Mucosa of rectum (tissue), 2 donors: ENCODE measurements around the gene CACNA1S.

ENCODE experiments used
- H3K27ac ChIP-seq, 2 donors: one replicate each; pipeline ENCODE4 v1.7.0; 2013; ENCODE audit warnings: inconsistent platforms in 2 of 2, low read depth in 2 of 2, low read length in 2 of 2
- H3K27me3 ChIP-seq, 2 donors: one replicate each; pipeline ENCODE4 v1.7.0; 2013; ENCODE audit warnings: low read length in 2 of 2; ENCODE audit not compliant: control insufficient read depth in 2 of 2, insufficient read depth in 2 of 2
- H3K36me3 ChIP-seq, 2 donors: one replicate each; pipeline ENCODE4 v1.7.0; 2013; ENCODE audit warnings: low read length in 2 of 2; ENCODE audit not compliant: control insufficient read depth in 2 of 2, insufficient read depth in 2 of 2
- H3K4me1 ChIP-seq, 2 donors: one replicate each; pipeline ENCODE4 v1.7.0; 2013; ENCODE audit warnings: low read length in 2 of 2, mild to moderate bottlenecking in 1 of 2; ENCODE audit not compliant: control insufficient read depth in 2 of 2, insufficient read depth in 2 of 2
- H3K4me3 ChIP-seq, 2 donors: one replicate each; pipeline ENCODE4 v1.7.0; 2013; ENCODE audit warnings: low read length in 2 of 2
- H3K9ac ChIP-seq, 2 donors: one replicate each; pipeline ENCODE4 v1.7.0; 2013; ENCODE audit warnings: low read length in 2 of 2, low read depth in 1 of 2, mild to moderate bottlenecking in 1 of 2
- H3K9me3 ChIP-seq, 2 donors: one replicate each; pipeline ENCODE4 v1.7.0; 2013; ENCODE audit warnings: low read length in 2 of 2; ENCODE audit not compliant: control insufficient read depth in 2 of 2
- donor health status: healthy.
- donor health status: Normal muscosa, but diverticular disease.

Gene CACNA1S

DNA sequence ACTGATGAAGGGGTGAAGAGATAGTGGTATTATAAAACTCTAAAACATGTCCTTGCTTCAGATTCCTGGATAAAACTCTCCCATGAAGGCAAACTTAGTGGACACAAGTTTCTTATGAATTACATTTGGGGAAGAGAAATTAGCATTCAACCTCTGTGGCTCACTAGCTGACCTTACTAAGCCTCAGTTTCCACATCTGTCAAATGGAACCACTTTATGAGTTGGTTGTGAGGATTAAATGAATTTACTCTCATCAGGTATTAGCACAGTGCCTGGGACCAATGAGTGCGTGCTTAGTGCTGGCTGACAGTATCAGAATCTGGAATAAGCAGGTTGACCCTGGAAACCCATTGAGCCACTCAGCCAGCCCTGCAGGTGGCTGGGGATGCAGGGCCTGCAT, 2.6 kb downstream of the CACNA1S start:
- no peaks in the 10 kb centered on the region for H3K36me3 ChIP-seq
- no peaks in the 10 kb centered on the region for H3K9me3 ChIP-seq
- H3K4me3 ChIP-seq: no peak overlapping the region
- no peak overlapping the region for H3K9ac ChIP-seq
- no peak overlapping the region for H3K27ac ChIP-seq
- H3K4me1 ChIP-seq: peaks cover 3 to 4% of the 10 kb centered on the region in 2 donors
- H3K27me3 ChIP-seq: no peaks in the 10 kb centered on the region

GRCh38 chr1:201108614-201109013, 3.6 kb downstream of the CACNA1S start:
- no peaks in the 10 kb centered on the region for H3K36me3 ChIP-seq
- H3K4me3 ChIP-seq: no peak overlapping the region
- no peaks in the 10 kb centered on the region for H3K9me3 ChIP-seq
- H3K27ac ChIP-seq: no peak overlapping the region
- H3K27me3 ChIP-seq: no peaks in the 10 kb centered on the region
- H3K4me1 ChIP-seq: no peaks in the 10 kb centered on the region
- H3K9ac ChIP-seq: no peak overlapping the region

DNA sequence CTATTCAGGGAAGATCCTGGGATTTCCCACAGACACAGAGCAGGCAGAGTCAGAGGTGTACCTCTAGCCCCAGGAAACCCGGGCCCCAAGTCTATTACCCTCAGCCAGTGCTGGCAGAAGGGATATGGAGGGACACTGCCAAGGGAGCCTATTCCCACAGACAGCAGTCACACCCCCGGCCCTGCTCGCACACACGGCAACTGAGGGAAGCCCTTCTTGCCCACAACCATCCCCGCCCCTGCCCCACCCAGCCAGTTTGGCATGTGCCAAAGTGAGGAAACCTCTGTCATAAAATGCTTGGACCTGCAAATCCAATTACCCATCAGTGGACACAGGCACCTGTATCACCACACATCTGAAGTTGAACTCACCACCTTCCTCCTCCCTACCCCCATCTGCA, 6.5 kb downstream of the CACNA1S start:
- no peaks in the 10 kb centered on the region for H3K36me3 ChIP-seq
- H3K4me1 ChIP-seq: no peaks in the 10 kb centered on the region
- no peak overlapping the region for H3K4me3 ChIP-seq
- no peak overlapping the region for H3K9ac ChIP-seq
- no peaks in the 10 kb centered on the region for H3K27me3 ChIP-seq
- no peak overlapping the region for H3K27ac ChIP-seq
- H3K9me3 ChIP-seq: no peaks in the 10 kb centered on the region

DNA sequence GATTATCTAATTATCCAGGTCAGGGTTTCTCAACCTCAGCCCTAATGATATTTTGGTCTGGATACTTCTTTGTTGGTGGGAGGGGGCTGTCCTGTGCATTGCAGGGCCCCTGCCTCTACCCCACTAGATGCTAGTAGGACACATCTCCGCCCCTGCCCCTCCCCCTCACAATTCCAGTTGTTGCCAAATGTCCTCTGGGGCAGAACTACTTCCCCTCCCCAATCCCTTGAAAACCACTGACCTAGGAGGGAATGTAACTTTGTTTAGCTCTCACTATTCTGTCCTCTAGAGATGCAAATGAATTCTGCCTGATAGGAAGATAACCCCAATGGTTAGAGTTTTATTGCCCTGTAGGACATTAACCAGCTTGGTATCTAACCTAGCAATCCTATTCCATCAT, 8.1 kb downstream of the CACNA1S start:
- H3K9me3 ChIP-seq: no peaks in the 10 kb centered on the region
- H3K4me1 ChIP-seq: no peaks in the 10 kb centered on the region
- H3K9ac ChIP-seq: no peak overlapping the region
- H3K36me3 ChIP-seq: no peaks in the 10 kb centered on the region
- H3K27me3 ChIP-seq: no peaks in the 10 kb centered on the region
- H3K4me3 ChIP-seq: no peak overlapping the region
- no peak overlapping the region for H3K27ac ChIP-seq

DNA sequence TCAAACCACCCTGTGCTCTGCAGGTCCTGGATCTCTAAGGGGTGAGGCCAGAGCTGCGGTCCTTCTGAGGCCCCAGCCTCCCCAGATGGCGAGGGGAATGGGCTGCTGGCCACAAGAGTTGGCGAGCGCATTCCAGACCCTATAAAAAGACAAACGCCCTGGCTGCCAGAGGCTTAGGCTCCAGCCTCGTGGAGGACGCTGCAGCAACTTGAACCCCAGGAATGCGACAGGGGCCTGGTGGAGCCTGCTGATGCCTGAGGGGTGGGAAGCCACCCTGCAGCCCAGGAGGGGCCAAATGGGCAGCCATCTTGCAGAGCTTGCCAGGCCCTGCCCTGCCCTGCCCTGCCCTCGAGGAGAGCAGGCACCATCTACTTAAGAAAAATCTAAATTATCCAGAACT, 8.6 kb downstream of the CACNA1S start:
- Histone ChIP-seq H3K27me3 (no peaks in the 10 kb centered on the region), H3K27ac (no peak overlapping the region), H3K4me3 (no peak overlapping the region), H3K4me1 (no peaks in the 10 kb centered on the region), H3K9ac (no peak overlapping the region), H3K9me3 (no peaks in the 10 kb centered on the region), H3K36me3 (no peaks in the 10 kb centered on the region)

DNA sequence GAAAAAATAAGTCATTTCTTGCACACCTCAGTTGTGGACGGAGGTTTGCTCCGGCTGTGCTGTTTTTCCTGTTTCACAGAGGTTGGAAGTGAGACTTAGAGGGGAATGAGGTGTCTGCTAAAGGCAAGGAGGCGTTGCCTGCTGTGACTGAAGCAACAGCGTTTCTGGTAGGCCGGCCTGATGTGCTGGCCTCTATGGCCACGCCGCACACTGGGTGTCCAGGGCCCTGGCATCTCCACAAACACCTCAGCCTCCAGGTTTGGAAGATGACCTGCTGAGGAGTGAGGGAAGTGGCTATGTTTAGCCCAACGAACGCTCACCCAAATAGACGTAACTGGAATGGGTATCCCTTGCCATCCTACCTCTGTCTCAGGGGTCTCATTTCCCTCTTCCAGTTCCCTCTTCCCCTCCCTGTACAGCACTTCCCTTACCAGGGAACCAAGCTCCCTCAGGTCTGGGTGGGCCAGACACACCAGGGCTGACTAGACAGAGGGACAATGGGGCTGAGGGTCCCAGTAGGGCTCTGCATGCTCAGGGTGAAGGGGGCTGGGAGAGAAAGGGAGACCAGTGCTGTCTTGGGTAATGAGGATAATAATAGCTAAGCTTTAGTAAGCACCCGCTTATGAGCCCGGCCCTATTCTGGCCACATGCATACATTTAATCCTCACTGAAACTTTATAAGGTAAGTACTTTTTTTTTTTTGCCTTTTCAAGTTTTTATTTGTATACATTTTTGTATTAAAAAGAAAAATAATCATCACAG, 11.9 kb downstream of the CACNA1S start:
- H3K27ac ChIP-seq: no peak overlapping the region
- H3K4me1 ChIP-seq: no peaks in the 10 kb centered on the region
- no peak overlapping the region for H3K4me3 ChIP-seq
- H3K9ac ChIP-seq: no peak overlapping the region
- no peaks in the 10 kb centered on the region for H3K36me3 ChIP-seq
- no peaks in the 10 kb centered on the region for H3K9me3 ChIP-seq
- H3K27me3 ChIP-seq: no peaks in the 10 kb centered on the region

DNA sequence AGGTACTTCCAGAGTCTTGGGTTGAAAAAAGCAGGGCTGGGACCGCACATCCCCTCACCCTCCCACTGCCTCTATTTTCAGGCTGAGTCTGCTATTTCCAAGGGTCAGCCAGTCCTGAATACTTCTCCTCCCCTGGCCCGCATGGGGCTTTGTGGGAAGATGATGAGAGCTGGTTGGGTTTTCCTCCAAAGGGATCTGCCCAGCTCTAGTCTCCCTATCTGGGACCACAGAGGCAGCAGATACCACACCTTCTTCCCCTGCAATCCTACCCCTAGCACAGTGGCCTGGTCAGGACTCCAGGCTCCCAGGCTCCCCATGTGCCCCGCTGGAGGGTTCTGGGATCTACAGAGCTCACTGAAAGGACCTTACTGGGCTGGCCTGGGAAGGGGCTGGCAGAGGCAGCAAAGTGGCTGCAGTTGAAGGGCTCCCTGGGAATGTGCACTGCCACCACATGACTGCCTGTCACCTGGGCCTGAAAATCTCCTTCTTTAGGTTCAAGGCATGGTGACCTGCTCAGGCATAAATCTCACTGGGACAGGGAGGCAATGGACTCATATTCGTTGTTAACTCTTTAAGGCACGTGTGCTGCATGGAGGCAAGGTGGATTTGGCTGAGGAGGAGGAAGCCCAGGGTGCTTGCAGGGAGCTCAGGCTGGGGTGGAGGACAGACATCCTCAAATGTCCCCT, 13.1 kb downstream of the CACNA1S start:
- no peaks in the 10 kb centered on the region for H3K9me3 ChIP-seq
- no peaks in the 10 kb centered on the region for H3K4me1 ChIP-seq
- H3K36me3 ChIP-seq: no peaks in the 10 kb centered on the region
- H3K9ac ChIP-seq: no peak overlapping the region
- H3K27me3 ChIP-seq: no peaks in the 10 kb centered on the region
- H3K4me3 ChIP-seq: no peak overlapping the region
- H3K27ac ChIP-seq: no peak overlapping the region

DNA sequence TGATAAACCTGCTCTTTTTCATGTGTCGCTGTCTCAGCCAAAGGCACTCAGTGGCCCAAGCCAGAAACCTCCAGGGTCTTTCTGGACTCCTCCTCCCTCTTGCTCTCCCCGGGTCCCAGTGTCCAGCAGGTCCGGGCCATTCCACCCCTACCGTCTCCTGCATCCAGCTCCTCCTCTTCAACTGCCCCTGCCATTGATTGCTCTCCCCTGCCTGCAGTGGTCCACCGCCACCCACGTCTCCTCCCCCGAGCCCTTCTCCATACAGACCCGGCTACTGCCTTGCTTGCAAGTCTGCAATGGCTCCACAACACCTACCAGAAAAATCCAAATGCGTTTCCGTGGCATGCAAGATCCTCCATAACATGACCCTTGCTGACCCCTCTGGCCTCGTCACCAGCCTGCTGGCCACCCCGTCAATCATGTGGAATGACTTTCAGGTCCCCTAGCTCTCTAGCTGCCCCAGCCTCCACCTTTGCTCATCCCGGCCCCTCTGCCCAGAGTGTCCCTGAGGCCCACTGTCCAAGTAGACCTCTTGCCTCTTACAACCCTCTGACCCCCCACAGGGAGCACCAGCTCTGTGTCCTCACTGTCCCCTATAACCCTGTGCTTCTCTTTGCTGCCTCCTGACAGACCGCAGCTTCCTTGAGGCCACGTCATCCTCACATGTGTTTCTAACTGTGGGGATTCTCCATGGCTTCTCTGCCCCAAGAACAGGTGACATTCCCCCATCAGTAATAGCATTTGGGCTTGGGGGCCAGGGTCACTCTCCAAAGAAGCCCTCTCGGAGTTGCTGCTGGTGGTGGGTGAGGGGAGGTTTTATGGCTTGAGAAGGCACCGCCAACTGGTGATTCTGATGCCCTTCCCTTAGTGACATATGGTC, 15.0 kb downstream of the CACNA1S start:
- Histone ChIP-seq H3K36me3 (no peaks in the 10 kb centered on the region), H3K27ac (no peak overlapping the region), H3K9ac (no peak overlapping the region), H3K9me3 (no peaks in the 10 kb centered on the region), H3K4me3 (no peak overlapping the region), H3K27me3 (no peaks in the 10 kb centered on the region), H3K4me1 (no peaks in the 10 kb centered on the region)

DNA sequence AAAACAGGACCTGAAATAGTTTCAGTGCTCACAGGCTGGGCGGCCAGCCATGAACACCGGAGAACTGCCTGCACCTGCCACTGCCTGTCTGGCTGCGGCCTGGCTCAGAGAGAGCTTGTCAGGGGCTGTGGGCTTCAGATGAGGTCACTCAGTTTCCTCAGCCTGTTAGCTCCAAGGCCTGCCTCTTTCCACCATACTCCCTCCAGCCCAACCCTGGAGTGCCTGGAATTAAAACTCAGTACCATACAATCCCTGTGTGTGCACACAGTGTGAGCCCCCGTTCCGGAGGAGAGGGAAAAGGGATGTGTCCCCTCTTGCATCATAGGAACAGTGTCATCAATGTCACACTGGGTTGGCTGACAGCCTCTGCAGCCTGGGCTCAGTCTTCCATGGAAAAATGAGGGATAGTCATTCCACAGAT, 16.2 kb downstream of the CACNA1S start:
- Histone ChIP-seq H3K36me3 (no peaks in the 10 kb centered on the region), H3K4me3 (no peak overlapping the region), H3K4me1 (no peaks in the 10 kb centered on the region), H3K9ac (no peak overlapping the region), H3K9me3 (no peaks in the 10 kb centered on the region), H3K27ac (no peak overlapping the region), H3K27me3 (no peaks in the 10 kb centered on the region)

GRCh38 chr1:201095581-201095980, 16.6 kb downstream of the CACNA1S start:
- Histone ChIP-seq H3K36me3 (no peaks in the 10 kb centered on the region), H3K4me1 (no peaks in the 10 kb centered on the region), H3K9me3 (no peaks in the 10 kb centered on the region), H3K27me3 (no peaks in the 10 kb centered on the region), H3K27ac (no peak overlapping the region), H3K9ac (no peak overlapping the region), H3K4me3 (no peak overlapping the region)
